ENCODE measurements around the gene TMPRSS4.

GRCh38 chr11:118045191-118045590 is 31.7 kb upstream of the TMPRSS4 start:
- no peak for TF ChIP-seq CTCF (IDR thresholded peaks at IDR 0.05; ENCODE audit: low read length)
- no peak for TF ChIP-seq EZH2 (IDR thresholded peaks at IDR 0.05; ENCODE audit: borderline replicate concordance, low read length)
